HG03469 (cell line): ENCODE results near the gene SPC24.
"Not testable (repeated sequence)": the region's sequence is repeated elsewhere in the genome, so short reads cannot be mapped to it uniquely, and the experiment has no call there.

Experiments
- ATAC-seq: cut with Tn5 transposase; IDR thresholded peaks from one replicate; pipeline ENCODE4 v1.9.1; 2021; ENCODE audit warnings: mild to moderate bottlenecking, moderate library complexity, moderate number of reproducible peaks; ENCODE audit not compliant: unreplicated experiment

Gene SPC24

DNA sequence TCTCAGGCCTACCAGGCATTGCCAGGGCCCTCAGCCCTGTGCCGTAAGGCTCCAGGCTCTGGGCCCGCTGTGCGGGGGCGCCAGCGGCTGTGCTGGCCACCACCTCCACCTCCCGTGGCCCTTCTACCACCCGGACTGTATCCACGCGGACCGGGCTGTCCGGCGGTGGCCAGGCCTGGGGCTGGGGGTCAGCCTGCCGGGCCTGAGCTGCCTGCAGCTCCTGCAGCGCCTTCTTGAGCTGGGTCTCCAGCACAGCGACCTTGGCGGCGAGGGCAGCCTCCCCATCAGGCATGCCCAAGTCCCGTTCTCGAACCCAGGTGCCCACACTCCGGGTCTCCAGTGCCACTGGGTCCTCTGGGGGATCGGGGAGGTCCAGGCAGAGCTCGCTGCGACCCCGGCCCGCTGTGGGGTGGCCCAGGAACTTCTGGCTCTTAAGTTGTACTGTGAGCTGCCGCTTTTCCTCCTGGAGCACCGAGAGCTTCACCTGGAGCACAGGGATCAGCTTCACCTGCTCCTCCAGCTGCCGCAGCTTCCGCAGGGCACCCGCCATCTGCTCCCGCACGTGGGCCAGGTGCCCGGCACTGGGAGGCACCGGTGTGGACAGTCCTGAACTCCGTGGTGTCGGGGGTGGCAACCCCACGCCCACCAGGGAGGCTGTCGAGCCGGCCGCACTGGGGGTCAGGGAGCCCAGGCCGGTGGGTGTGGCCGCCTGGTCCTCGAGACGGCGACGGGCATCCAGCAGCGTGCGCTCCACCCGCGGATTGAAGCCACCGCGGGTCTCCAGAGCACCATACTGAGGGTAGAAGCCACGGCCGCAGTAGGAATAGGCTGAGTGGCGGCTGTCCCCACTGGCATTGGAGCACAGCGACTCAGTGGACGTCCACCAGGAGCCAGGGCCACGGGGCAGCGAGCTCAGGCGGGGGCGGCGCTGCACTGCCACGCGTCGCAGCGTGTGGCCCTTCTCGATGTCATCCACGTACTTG, 37.7 kb upstream of the SPC24 start:
- ATAC-seq = no peak

DNA sequence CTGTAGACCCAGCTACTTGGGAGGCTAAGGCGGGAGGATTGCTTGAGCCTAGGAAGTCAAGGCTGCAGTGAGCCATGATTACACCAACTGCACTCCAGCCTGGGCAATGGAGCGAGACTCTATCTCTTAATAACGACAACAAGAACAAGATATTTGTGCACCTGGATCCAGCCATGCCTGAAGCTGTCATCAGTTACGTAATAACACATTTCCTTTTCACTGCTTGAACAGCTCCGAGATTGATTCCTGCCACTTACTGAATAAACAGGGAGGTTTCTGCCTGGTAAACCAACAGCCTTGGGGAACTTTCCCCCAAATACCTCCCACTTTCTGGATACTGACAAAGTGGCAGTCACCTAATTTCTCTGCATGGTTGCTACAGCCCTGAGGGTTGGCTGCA, 36.4 kb upstream of the SPC24 start:
- ATAC-seq = no peak

DNA sequence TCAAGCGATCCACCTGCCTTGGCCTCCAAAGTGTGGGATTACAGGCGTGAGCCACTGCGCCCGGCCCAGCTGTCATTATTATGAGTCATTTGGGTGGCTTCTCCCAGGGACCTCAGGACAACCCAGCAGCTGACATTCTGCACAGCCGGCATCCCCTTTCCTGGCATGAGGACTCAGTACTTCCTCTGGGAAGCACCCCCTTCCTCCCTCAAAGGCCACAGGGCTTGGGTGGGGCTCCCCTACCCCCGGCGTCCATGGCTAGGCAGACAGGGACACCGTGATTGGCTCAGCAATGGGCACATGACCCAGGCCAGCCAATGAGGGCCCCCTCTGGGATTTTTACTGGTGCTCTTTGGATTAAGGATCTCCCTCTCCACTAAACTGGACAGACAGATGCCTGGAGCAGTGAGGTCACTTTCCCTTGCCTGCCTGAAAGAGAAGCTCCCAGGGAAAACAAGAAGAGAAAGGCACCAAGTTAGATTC, 35.7 kb upstream of the SPC24 start:
- no peak for ATAC-seq

DNA sequence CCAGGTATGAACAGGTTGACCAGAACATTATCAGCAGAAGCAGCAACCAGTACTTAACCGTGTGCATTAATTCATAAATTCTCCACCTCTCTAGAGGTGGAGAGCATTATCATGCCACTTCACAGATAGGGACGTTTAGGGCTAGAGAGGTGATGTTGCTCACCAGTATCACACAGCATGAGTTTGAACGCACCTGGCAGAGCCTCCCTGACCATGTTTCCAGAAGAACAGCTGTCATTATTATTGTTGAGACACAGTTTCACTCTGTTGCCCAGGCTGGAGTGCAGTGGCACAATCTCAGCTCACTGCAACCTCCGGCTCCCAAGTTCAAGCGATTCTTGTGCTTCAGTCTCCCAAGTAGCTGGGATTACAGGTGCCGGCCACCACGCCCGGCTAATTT, 34.9 kb upstream of the SPC24 start:
- ATAC-seq = no peak

DNA sequence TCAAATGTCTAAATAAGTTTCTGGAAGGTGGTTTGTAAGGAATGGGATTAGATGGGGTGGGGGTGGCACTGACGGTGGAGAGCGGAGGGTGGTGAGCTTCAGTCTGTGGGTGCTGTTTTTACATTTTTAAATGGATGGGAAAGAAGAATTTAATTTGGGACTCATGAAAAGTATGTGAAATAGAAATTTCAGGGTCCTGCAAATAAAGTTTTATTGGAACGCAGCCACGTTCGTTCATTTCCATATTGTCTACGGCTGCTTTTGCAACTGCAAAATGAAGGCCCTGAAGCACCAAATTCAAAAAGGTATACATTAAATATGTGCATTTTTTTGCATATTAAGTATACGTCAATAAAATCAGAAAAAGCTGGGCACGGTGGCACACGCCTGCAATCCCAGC, 31.9 kb upstream of the SPC24 start:
- no peak for ATAC-seq

DNA sequence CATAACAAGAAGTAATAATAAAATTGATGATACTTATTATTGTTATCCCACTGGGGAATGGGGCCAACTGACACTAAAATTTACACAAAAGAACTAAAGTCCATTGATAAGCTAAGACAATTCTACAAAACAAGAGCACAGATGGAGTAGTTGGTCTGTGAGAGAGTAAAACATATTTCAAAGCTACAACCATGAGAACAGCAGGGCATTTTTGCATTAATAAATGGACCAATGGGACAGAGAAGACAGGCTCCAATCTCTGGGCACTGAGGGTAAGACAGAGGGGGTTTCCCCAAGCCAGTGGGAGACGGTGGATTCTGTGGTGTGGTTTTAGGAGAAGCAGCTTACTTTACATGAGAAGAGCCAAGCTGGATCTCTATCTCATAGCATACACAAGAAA, 27.4 kb upstream of the SPC24 start:
- no peak for ATAC-seq

DNA sequence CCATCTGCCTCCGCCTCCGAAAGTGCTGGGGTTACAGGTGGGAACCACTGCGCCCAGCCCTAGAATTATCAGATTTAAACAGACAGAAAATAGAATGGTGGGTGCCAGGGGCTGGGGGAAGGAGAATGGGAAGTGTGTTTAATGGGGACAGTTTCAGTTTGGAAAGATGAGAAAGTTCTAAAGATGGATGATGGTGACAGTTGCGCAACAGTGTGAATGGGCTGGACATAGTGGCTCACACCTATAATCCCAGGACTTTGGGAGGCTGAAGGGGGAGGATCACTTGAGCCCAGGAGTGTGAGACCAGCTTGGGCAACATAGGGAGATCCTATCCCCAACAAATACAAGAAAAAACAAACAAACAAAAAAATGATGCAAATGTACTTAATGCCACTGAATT, 25.9 kb upstream of the SPC24 start:
- ATAC-seq = no peak

DNA sequence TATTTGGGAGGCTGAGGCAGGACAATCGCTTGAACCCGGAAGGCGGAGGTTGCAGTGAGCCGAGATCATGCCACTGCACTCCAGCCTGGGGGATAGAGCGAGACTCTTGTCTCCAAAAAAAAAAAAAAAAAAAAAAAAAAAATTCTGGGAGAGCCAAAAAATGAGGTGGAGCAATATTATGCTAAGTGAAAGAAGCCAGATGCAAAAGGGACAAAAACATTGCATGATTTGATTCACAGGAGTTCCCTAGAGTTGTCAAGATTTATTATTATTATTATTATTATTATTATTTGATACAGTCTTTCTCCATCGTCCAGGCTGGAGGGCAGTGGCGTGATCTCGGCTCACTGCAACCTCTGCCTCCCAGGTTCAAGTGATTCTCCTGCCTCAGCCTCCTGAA, 25.4 kb upstream of the SPC24 start:
- not testable (repeated sequence) for ATAC-seq

DNA sequence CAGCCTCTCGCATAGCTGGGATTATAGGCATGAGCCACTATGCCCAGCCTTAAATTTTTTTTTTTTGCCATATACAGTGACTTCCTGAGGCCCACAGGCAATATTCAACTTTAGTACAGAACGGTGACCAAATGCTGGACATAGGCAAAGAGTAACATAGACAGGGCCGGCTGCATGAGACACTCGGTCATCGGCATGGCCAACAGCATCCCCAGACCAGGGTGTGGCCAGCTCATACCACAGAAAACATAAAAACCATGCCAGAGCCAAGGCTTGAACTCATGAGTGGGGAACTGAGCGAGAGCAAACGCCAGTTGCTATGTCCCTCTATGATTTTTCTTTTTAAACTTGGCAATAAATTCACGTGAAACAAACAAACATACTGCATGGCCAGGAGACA, 24.8 kb upstream of the SPC24 start:
- no peak for ATAC-seq

DNA sequence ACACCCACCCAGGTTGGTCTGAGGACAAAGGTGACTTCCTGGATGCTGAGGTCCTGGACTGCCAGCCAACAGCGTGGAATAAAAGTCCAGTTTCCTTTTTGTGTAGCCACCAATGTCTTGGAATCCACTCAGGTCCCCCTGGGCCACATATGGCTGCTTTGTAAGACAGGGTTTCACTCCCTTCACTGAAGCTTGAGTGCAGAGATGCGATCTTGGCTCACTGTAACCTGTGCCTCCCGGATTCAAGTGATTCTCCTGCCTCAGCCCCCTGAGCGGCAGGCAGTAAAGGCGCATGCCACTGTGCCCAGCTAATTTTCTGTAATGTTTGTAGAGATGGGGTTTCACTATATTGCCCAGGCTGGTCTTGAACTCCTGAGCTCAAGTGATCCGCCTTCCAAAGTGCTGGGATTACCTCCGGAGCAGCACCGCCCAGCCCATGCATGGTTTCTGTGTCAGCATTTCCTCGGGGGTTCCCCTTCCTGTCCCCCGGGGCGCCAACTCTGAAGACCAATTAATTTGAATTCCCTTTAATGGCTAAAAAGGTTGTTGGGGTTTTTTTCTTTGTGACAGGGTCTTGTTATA, 24.2 kb upstream of the SPC24 start:
- no peak for ATAC-seq

DNA sequence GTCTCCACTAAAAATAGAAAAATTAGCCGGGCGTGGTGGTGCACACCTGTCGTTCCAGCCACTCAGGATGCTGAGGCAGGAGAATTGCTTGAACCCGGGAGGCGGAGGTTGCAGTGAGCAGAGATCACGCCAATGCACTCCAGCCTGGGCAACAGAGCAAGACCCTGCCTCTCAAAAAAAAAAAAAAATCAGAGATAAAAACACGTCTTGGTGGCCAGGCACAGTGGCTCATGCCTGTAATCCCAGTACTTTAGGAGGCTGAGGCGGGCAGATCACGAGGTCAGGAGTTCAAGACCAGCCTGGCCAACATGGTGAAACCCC, 23.5 kb upstream of the SPC24 start:
- not testable (repeated sequence) for ATAC-seq

DNA sequence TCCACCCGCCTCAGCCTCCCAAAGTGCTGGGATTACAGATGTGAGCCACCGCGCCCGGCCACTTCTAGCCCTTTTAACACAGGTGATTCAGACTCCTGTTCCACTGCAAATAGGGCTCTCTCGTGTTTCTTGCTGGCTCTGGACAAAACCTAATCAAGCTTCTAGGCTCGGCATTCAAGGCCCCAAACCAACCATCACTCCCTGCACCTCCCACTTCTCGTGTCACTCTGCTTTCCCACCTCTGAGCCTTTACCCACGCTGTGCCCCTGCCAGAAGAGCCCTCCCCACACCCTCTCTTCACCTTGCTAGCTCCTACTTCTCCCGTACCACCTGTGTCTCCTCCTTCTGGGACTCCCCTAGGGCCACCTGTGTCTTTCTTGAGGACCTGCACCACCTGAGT, 22.0 kb upstream of the SPC24 start:
- no peak for ATAC-seq

DNA sequence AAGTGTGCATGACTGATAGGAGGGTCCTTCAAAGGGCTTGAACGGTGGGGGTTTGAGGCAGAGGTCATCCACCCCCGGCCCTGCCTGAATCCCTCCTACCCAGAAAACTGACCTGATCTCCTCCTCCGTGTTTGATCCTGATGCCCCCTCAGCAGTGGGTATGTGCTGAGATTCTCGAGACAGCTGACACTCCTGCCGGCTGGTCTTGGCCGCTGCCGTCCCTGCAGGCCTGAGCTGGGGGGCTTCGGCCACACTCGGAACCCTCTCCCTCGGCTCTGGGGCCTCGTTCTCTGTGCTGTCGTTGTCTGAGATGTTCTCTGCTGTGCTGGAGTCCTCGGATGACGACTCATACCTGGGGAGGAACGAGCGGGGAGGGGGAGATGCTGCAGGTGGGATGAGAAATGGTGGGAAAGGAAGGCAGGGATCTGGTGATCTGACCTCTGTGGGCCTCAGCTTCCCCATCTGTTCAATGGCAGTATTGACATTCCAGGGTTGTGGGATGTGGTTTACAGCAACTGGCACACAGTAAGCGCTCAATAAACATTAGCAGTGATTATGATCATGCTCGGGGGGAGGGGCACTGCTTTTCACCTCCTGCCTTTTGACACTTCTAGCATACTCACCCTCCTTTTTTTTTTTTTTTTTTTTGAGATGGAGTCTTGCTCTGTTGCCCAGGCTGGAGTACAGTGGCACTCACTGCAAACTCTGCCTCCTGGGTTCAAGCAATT, 21.0 kb upstream of the SPC24 start:
- ATAC-seq = no peak

DNA sequence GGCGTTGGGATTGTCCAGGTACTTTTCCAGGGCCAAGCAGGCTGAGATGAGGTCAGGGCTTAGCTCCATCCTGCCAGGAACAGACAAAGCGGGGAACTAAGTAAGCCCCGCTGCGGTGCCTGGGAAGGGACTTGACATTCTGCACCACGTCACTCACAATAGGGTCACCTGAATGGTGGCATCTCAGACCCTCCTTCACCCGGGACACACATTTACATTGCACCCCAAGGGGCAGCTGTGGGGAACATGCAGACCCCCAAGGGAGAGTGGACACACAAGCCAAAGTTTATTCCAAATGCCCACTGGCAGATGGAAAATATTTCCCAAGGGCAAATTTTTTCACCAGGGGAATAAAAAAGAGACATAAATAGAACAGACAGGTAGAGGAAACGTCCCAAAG, 20.3 kb upstream of the SPC24 start:
- ATAC-seq = no peak

DNA sequence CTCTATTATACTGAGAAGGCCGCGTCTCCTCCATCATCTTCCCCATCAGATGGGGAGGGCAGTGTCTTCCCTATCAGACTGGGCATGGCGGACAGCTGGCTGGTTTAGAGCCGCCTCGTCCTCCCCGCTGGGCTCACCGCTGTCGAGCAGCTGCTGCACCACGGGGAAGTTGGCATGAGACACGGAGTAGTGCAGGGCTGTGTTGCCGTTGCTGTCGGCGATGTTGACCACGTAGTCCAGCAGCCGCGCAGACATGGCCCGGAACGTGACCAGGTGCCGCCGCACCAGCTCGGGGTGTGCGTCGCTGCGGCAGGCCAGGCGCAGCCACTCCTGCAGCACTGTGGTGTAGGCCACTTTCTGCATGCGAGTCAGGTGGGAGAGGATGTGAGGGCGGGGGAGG, 18.8 kb upstream of the SPC24 start:
- no peak for ATAC-seq

DNA sequence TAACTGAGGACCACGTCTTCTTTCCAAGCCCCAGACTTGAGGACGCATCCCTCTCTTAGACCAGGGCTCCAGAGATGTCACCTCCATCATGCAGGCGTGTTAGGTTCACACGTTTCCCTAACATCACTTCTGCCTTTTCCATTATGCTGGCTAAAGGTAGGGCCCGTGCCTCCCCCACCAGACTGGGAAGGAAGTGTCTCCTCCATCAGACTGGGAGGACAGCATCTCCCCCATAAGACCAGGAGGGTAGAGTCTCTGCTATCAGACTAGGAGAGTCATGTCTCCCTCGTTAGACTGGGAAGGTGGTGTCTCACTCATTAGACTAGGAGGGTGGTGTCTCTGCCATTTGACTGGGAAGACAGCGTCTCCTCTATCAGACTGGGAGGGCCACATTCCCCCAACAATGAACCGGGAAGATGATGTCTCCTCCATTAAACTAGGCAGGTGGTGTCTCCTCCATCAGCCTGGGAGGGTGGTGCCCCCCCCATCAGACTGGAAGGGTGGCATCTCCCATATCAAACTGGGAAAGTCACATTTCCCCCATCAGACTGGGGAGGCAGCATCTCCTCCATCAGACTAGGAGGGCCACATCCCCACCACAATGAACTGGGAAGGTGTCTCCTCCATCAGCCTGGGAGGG, 18.1 kb upstream of the SPC24 start:
- no peak for ATAC-seq

DNA sequence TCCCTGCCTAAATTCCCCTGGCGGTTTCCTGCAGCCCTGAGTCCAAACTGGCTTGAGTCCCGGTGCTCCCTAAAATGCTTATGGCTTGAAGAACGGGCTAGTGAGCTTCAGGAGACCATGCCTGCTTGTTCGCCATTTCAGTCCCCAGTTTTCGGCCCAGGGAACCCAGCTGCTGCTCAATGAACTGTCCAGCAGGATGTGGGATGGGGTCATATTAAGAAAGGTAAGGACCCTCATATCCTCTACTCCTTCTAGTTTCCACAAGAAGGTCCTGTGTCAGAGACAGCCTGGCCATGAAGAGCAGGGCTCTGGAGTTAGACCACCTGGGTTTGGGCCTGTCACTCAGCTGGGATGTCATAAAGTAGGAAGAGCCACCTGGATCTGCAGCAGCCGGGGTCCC, 17.0 kb upstream of the SPC24 start:
- ATAC-seq = no peak

DNA sequence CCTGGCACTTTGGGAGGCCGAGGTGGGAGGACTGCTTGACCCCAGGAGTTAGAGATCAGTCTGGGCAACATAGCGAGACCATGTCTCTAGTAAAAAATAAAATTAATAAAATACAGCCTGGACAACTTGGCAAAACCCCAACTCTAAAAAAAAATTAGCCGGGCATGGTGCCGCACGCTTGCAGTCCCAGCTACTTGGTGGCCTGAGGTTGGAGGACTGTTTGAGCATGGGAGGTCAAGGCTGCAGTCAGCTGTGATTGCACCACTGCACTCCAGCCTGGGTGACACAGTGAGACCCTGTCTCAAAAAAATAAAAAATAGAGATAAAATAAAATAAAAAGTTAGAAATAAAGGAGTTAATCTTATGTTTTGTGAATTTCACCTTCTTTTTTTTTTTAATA, 15.6 kb upstream of the SPC24 start:
- ATAC-seq = no peak

DNA sequence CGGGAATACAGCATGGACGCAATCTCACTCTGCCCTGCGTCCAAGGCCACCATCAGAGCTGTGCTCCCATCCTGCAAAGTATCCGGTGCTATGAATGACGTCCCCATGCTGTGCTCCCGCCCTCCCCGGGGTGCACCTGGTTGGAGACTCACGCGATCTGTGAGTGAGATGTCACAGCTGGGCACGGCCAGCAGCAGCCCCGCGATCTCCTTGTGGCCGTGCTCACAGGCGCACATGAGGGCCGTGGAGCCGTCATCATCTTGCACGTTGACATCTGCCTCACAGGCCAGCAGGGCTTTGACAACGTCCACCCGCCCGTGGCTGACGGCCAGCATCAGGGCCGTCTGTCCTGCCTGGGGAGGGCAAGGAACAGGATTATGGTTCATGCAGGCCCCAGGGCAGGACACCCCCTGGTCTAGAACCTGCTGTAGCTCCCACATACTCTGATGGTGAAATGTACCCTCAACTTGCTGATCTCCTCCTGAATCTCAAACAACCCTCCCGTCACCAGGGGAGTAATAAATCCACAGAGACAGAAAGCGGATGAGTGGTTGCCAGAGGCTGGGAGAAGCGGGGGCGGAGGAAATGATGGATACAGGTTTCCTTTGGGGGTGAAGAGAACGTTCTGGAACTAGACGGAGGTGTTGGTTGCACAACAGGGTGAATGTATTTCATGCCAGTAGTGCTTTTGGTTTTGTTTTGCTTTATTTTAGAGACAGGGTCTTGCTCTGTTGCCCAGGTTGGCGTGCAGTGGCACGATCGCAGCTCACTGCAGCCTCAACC, 14.5 kb upstream of the SPC24 start:
- no peak for ATAC-seq

DNA sequence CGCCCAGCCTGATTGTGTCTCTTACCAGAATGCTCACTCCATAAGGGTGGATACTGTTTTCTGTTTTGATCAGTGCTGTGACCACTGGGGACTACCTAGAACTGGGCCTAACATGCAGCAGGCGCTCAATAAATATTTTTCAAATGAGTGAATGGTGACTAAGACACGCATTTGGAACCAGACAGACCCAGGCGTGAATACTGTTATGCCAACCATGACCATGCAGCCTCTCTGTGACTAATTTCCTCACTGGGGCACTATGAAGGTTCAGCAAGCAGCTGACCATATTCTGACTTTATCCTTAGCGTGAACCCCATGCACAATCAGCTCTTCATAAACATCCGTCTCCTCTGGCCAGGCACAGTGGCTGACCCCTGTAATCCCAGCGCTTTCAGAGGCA, 13.0 kb upstream of the SPC24 start:
- ATAC-seq = no peak
